Activated CD4-positive, alpha-beta T cell treated with anti-CD3 and anti-CD28 coated beads, Interleukin-2, amount 10 ng/mL, durations not matched to agents 7 days and 5 days (primary cell): ENCODE data around the gene FAM199X. TPM values are rescaled to one million over a fixed set of nuclear protein-coding genes. Genes with fewer than 3 reads are reported as not detected.

ENCODE experiments used
- CTCF ChIA-PET: fragments of 350-600 bp; sonication (Branson Sonifier 250); formaldehyde crosslinking; loops from one replicate; lab custom pipeline; 2021; ENCODE audit warnings: antibody characterized with exemption; lab: Charles Lee
- POLR2A ChIA-PET: fragments of 350-600 bp; sonication (Branson Sonifier 250); formaldehyde crosslinking; loops from one replicate; lab custom pipeline; 2021; ENCODE audit warnings: antibody characterized with exemption; lab: Charles Lee
- DNase-seq: peaks from one replicate; pipeline ENCODE4 v3.0.0-alpha.2; 2020
- H3K27ac Mint-ChIP-seq: one replicate; pipeline ENCODE4 v1.8.0; 2021; ENCODE audit warnings: mild to moderate bottlenecking, moderate library complexity, mixed read lengths
- H3K27me3 Mint-ChIP-seq: one replicate; pipeline ENCODE4 v1.8.0; 2021; ENCODE audit warnings: mixed read lengths
- H3K36me3 Mint-ChIP-seq: one replicate; pipeline ENCODE4 v1.8.0; 2021; ENCODE audit warnings: low read depth, mixed read lengths
- H3K4me1 Mint-ChIP-seq: one replicate; pipeline ENCODE4 v1.8.0; 2021; ENCODE audit warnings: mixed read lengths
- H3K4me3 Mint-ChIP-seq: one replicate; pipeline ENCODE4 v1.8.0; 2021; ENCODE audit warnings: mild to moderate bottlenecking, moderate library complexity, mixed read lengths
- H3K9me3 Mint-ChIP-seq: one replicate; pipeline ENCODE4 v1.8.0; 2021; ENCODE audit warnings: mixed read lengths
- total RNA-seq, 2 experiments: library from RNA; stranded (reverse); gene quantifications; one replicate each; pipeline ENCODE4 v1.2.3, GENCODE V29; 2021

The FAM199X gene
- total RNA-seq, 2 experiments from 2014 or later: 11.0 to 12.4 TPM

DNA sequence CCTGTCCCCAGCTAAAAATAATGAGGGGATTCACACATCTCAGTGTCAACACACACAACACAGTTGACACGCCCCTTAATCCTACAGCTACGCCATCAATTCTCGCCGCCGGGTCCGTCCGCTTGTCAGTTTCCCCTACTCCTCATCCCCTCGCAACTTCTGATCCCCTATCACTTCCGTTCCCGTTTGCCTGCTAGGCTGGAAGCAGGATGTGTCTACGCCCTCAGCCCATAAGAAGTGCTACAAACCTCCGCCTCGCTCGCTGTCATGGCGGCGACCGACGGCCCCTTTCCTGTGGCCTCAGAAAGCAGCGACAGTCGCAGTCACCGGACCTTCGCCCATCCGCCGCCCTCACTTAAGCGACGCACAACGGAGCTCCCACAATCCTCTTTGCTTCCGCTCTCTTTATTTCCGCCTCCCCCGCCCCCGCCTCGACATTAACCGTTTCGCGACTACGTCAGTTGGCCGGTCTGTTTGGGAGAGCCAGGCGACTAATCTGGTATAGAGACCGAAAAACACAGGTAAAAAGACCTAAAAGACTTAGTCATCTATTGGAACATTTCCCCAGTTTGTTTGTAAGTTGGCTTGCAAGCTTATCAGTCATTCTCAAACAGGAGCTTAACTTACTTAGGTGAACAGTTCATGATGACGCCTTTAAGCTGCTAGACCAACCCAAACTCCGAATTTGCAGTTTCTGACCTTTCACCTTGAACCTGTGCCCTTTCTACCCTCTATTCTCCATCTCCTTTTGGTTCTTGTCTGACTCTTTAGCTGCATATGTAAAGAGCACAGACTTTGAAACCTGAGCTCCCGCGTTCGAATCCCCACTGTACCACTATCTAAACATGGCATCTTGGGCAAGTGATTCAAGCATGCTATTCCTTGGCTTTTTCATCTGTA, 9.4 kb upstream of the FAM199X start, which contains the start of gene SLC25A53:
Gene SLC25A53, minus strand, starts transcription at position 380 of the 900 bp plus-strand sequence. CDS start 51,752 bp downstream, outside the sequence.
- Mint-ChIP-seq H3K27ac (peak within 1 kb of the TSS; percentile 100), H3K4me1 (peaks cover 17% of the 10 kb centered on the region), H3K9me3 (no peaks in the 10 kb centered on the region), H3K4me3 (peak within 1 kb of the TSS; percentile 96), H3K36me3 (no peaks in the 10 kb centered on the region), H3K27me3 (no peaks in the 10 kb centered on the region)
- ChIA-PET POLR2A (interaction anchor here (1.0 kb wide), 1 partner anchor 9 kb away, joined by 4 read pairs; no protein-coding TSS in a partner anchor), CTCF (interaction anchor here (0.9 to 1.7 kb wide), 3 partner anchors 9 to 238 kb away, joined by 3 to 16 read pairs (median 3); partner anchors contain the start of gene FAM199X)
- DNase-seq: peak; percentile 79

DNA sequence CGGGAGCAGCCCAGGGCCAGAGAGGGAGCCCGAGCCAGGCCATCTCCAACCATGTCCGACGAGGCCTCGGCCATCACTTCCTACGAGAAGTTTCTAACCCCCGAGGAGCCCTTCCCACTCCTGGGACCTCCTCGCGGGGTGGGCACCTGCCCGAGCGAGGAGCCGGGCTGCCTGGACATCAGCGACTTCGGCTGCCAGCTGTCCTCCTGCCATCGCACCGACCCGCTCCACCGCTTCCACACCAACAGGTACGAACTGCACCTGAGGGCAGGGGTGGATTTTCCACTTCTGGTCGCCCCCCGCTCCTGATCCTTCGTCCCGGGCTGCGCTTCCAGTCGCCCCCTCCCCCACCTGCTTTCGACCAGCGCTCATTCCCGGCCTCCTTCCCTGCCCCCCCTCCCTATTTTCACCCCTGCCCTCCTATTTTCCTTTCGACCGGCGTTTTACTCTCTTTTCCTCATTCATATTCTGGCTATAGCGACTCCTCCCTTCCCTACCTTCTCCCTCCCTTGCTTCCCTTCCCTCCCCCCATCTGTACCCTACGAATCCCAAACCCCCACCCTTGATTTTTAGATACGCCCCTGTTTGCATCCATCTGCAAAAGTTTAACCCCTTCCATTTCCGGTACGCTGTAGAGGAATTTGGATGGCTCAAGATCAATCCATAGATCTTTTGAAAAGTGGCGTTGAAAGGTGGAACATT, 633 bp downstream of the FAM199X start:
- Mint-ChIP-seq H3K27ac (peak overlapping the region; percentile 69), H3K36me3 (peaks cover 5% of the 10 kb centered on the region), H3K27me3 (no peaks in the 10 kb centered on the region), H3K9me3 (no peaks in the 10 kb centered on the region), H3K4me1 (peaks cover 31% of the 10 kb centered on the region), H3K4me3 (peak overlapping the region; percentile 72)
- no peak for DNase-seq
- POLR2A ChIA-PET: no interaction called here
- CTCF ChIA-PET: interaction anchor here (1.9 kb wide), 1 partner anchor 10 kb away, joined by 16 read pairs; the partner anchor contains the start of gene SLC25A53

DNA sequence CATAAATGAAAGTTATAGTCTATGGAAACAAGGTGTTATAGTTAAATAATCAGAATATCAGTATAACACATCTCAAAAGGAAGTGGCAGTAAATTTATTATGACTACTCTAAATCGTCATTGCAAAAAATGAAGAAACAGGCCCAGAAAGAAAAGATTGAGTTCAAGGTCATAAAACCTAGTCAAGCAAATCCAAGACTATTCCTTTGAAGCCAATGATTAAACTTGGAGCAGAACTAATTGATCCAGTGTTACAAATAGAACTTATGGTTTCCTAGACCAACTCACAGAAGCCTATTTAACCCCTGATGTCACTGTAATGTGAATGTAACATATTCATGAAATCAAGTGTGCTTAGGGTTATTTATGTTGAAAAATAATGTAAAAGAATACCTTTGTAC, 1.9 kb downstream of the FAM199X start:
- CTCF ChIA-PET: no interaction called here
- Mint-ChIP-seq H3K4me3 (peak overlapping the region; percentile 72), H3K27ac (peak overlapping the region; percentile 41), H3K36me3 (peaks cover 5% of the 10 kb centered on the region), H3K9me3 (no peaks in the 10 kb centered on the region), H3K27me3 (no peaks in the 10 kb centered on the region), H3K4me1 (peaks cover 31% of the 10 kb centered on the region)
- DNase-seq: no peak
- POLR2A ChIA-PET: no interaction called here

DNA sequence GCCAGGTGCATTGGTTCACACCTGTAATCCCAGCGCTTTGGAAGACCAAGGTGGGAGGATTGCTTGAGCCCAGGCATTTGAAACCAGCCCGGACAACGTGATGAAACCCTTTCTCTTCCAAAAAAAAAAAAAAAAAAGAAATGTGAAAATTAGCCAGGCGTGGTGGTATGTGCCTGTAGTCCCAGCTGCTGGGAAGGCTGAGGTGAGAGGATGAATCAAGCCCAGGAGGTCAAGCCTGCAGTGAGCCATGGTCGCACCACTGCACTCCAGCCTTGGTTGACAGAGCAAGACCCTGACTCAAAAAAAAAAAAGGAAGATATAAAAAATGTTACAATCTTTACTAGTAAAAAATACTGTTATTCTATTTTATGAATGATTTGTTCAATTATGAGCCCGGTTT, 5.9 kb downstream of the FAM199X start:
- Mint-ChIP-seq H3K4me3 (no peak overlapping the region), H3K27ac (no peak overlapping the region), H3K36me3 (peaks cover 8% of the 10 kb centered on the region), H3K4me1 (peaks cover 25% of the 10 kb centered on the region), H3K27me3 (no peaks in the 10 kb centered on the region), H3K9me3 (no peaks in the 10 kb centered on the region)
- CTCF ChIA-PET: no interaction called here
- no peak for DNase-seq
- POLR2A ChIA-PET: no interaction called here

- Mint-ChIP-seq H3K27ac (no peak overlapping the region), H3K4me1 (peaks cover 21% of the 10 kb centered on the region), H3K27me3 (no peaks in the 10 kb centered on the region), H3K9me3 (no peaks in the 10 kb centered on the region), H3K4me3 (no peak overlapping the region), H3K36me3 (peaks cover 13% of the 10 kb centered on the region)
- ChIA-PET POLR2A (no interaction called here), CTCF (no interaction called here)
- no peak for DNase-seq
Measured at GRCh38 chrX:104172788-104173187, 6.5 kb downstream of the FAM199X start.

DNA sequence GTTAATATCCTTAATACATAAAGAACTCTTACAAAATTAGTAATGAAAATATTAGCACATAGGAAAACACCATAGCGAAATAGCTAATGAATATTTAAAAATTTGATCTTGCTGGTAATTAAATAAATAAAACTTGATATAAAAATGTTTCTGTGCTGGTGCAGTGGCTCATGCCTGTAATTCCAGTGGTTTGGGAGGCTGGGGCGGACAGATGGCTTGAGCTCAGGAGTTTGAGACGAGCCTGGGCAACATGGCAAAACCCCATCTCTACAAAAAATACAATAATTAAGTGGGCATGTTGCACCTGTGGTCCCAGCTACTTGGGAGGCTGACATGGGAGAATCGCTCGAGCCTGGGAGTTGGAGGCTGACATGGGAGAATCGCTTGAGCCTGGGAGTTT, 7.6 kb downstream of the FAM199X start:
- POLR2A ChIA-PET: no interaction called here
- no peak overlapping the region for H3K4me3 Mint-ChIP-seq
- H3K27ac Mint-ChIP-seq: no peak overlapping the region
- no peak for DNase-seq
- peaks cover 11% of the 10 kb centered on the region for H3K36me3 Mint-ChIP-seq
- no peaks in the 10 kb centered on the region for H3K9me3 Mint-ChIP-seq
- CTCF ChIA-PET: no interaction called here
- H3K4me1 Mint-ChIP-seq: peaks cover 12% of the 10 kb centered on the region
- H3K27me3 Mint-ChIP-seq: no peaks in the 10 kb centered on the region

GRCh38 chrX:104183685-104184084, 17.4 kb downstream of the FAM199X start:
- Mint-ChIP-seq H3K4me3 (no peak overlapping the region), H3K27me3 (no peaks in the 10 kb centered on the region), H3K36me3 (peaks cover 6% of the 10 kb centered on the region), H3K27ac (no peak overlapping the region), H3K4me1 (peaks cover 3% of the 10 kb centered on the region), H3K9me3 (no peaks in the 10 kb centered on the region)
- CTCF ChIA-PET: no interaction called here
- DNase-seq: no peak
- POLR2A ChIA-PET: no interaction called here

DNA sequence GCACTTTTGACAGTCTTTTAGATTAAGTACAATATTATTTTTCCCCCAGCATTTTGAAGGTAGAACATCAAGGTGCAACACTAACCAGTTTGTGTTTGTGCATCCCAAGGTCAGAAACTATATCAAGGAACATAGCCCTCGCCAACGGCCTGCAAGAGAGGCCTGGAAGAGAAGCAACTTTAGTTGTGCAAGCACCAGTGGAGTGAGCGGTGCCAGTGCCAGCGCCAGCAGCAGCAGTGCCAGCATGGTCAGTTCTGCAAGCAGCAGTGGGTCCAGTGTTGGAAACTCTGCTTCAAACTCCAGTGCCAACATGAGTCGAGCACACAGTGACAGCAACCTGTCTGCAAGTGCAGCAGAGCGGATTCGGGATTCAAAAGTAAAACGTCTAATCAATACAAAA, 21.7 kb downstream of the FAM199X start:
- no peak overlapping the region for H3K4me3 Mint-ChIP-seq
- H3K9me3 Mint-ChIP-seq: no peaks in the 10 kb centered on the region
- H3K27ac Mint-ChIP-seq: no peak overlapping the region
- H3K27me3 Mint-ChIP-seq: no peaks in the 10 kb centered on the region
- peaks cover 16% of the 10 kb centered on the region for H3K36me3 Mint-ChIP-seq
- ChIA-PET POLR2A (no interaction called here), CTCF (no interaction called here)
- no peaks in the 10 kb centered on the region for H3K4me1 Mint-ChIP-seq
- no peak for DNase-seq

- ChIA-PET CTCF (no interaction called here), POLR2A (no interaction called here)
- no peak for DNase-seq
- Mint-ChIP-seq H3K9me3 (no peaks in the 10 kb centered on the region), H3K36me3 (peaks cover 16% of the 10 kb centered on the region), H3K4me1 (no peaks in the 10 kb centered on the region), H3K27me3 (no peaks in the 10 kb centered on the region), H3K4me3 (no peak overlapping the region), H3K27ac (no peak overlapping the region)
Measured at GRCh38 chrX:104189837-104190236, 23.6 kb downstream of the FAM199X start.

- Mint-ChIP-seq H3K4me1 (no peaks in the 10 kb centered on the region), H3K27ac (no peak overlapping the region), H3K27me3 (no peaks in the 10 kb centered on the region), H3K36me3 (peaks cover 14% of the 10 kb centered on the region), H3K9me3 (no peaks in the 10 kb centered on the region), H3K4me3 (no peak overlapping the region)
- CTCF ChIA-PET: no interaction called here
- POLR2A ChIA-PET: no interaction called here
- DNase-seq: no peak
Measured at GRCh38 chrX:104193485-104193884, 27.2 kb downstream of the FAM199X start.

DNA sequence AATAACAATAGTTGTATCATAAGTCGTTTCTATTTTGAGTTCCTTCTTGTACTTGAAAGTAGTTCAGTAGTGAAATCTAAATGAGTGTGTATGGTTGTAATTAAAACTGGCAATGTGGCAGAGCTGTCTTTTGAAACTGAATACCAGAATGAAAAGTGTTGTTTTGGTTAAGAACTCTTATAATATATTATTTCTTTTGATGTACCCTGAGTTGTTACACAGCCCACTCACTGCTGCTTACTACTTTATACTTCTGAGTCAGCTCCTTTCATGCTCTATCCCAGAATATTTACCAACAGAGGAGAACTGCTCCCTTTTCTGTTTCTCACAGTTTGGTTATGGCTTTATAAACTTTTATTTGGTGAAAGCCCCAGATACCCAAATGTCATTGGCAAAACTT, 28.8 kb downstream of the FAM199X start:
- H3K27ac Mint-ChIP-seq: no peak overlapping the region
- peaks cover 8% of the 10 kb centered on the region for H3K36me3 Mint-ChIP-seq
- H3K4me1 Mint-ChIP-seq: no peaks in the 10 kb centered on the region
- ChIA-PET POLR2A (no interaction called here), CTCF (interaction anchor here (0.6 kb wide), 1 partner anchor 343 kb away, joined by 3 read pairs; no protein-coding TSS in a partner anchor)
- no peaks in the 10 kb centered on the region for H3K9me3 Mint-ChIP-seq
- no peak for DNase-seq
- no peak overlapping the region for H3K4me3 Mint-ChIP-seq
- H3K27me3 Mint-ChIP-seq: no peaks in the 10 kb centered on the region

DNA sequence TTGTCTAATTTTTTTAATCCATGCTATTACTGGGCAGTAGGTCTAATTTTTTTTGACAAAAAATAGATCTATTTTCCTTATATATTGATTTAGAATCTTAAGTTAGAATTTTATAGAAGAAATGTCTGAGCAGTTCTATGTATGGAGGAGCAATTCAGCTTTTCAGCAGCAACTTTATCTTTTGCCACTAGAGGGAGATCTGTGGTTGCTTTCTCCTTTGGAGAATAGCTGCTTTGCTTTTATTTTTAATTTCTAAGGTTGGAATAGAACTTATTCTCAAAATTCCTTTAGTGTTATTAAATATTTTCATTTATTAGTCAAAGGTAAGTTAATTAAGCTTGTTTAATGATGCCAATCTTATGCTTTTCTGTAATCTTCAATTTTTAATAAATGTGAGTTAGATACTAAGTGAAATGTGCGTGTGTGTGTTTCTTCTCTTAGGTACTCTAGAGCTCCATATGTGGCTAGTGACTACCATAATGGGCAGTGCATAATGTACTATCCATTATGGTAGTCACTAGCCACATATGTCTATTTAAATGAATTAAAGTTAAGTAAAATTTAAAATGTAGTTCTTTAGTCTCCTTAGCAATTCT, 29.3 kb downstream of the FAM199X start:
- Mint-ChIP-seq H3K27ac (no peak overlapping the region), H3K4me1 (no peaks in the 10 kb centered on the region), H3K36me3 (peaks cover 5% of the 10 kb centered on the region), H3K4me3 (no peak overlapping the region), H3K27me3 (no peaks in the 10 kb centered on the region), H3K9me3 (no peaks in the 10 kb centered on the region)
- POLR2A ChIA-PET: no interaction called here
- DNase-seq: peak; percentile 12
- CTCF ChIA-PET: interaction anchor here (0.6 kb wide), 1 partner anchor 342 kb away, joined by 3 read pairs; no protein-coding TSS in a partner anchor
